ENCODE data around the gene FBXO11.

The FBXO11 gene

GRCh38 chr2:47782671-47783485, 123.4 kb downstream of the FBXO11 start, which contains the start of gene MSH6:
MSH6 (plus strand) TSS chr2:47783145; CDS start chr2:47783234, 89 bp downstream.
- peak; percentile 89 for DNase-seq

- no peak for DNase-seq
Measured at GRCh38 chr2:47782381-47782670, 124.0 kb downstream of the FBXO11 start.

- no peak for DNase-seq
Measured at GRCh38 chr2:47779426-47779790, 126.9 kb downstream of the FBXO11 start.

GRCh38 chr2:47778698-47779425, 127.4 kb downstream of the FBXO11 start:
- DNase-seq = no peak

GRCh38 chr2:47777277-47777937, 128.9 kb downstream of the FBXO11 start:
- DNase-seq = no peak

GRCh38 chr2:47774567-47774966, 131.7 kb downstream of the FBXO11 start:
- DNase-seq = no peak

- no peak for DNase-seq
Measured at GRCh38 chr2:47772343-47772742, 134.0 kb downstream of the FBXO11 start.

- DNase-seq = peak; percentile 31
Measured at GRCh38 chr2:47771211-47771610, 135.1 kb downstream of the FBXO11 start.

GRCh38 chr2:47769318-47769717, 137.0 kb downstream of the FBXO11 start:
- DNase-seq = no peak

GRCh38 chr2:47767880-47768609, 138.3 kb downstream of the FBXO11 start:
- DNase-seq = peak; percentile 15

- DNase-seq = no peak
Measured at GRCh38 chr2:47767497-47767844, 138.8 kb downstream of the FBXO11 start.

- DNase-seq = no peak
Measured at GRCh38 chr2:47751856-47752414, 154.4 kb downstream of the FBXO11 start.

- DNase-seq = no peak
Measured at GRCh38 chr2:47747878-47748277, 158.4 kb downstream of the FBXO11 start.

GRCh38 chr2:47744074-47744473, 162.2 kb downstream of the FBXO11 start:
- DNase-seq = no peak

GRCh38 chr2:47741637-47742036, 164.7 kb downstream of the FBXO11 start:
- DNase-seq = no peak

GRCh38 chr2:47741101-47741500, 165.2 kb downstream of the FBXO11 start:
- DNase-seq = no peak

All from NCI-H1436 (cell line).